IMR-90 (cell line): ENCODE data around the gene RTN4IP1. TPM values are rescaled to one million over a fixed set of nuclear protein-coding genes. Genes with fewer than 3 reads are reported as not detected.
A peak's percentile ranks its signal among the peaks of the same experiment; 100 is the strongest.

Source experiments
- ATAC-seq: fragments of 200-7000 bp; cut with Tn5 transposase; 2 replicates; pipeline ENCODE4 v1.9.1; 2020; ENCODE audit warnings: low read depth, mild to moderate bottlenecking, moderate library complexity
- BruUV-seq: library from RNA; stranded (reverse); fragments of 400-500 nt; replicated peaks from 2 replicates; lab custom pipeline; 2021; lab: Mats Ljungman, UMichigan
- CTCF ChIA-PET: fragments of 300-600 bp; formaldehyde crosslinking; extraction: SDS; loops from one replicate; lab custom pipeline; 2021; ENCODE audit warnings: antibody characterized with exemption; lab: Yijun Ruan, JAX
- POLR2A ChIA-PET: fragments of 300-600 bp; sonication (Branson Sonifier 250); formaldehyde crosslinking; loops from one replicate; lab custom pipeline; 2022; ENCODE audit warnings: antibody characterized with exemption; ENCODE audit not compliant: unreplicated experiment; lab: Charles Lee
- DNase-seq: peaks from one replicate; pipeline ENCODE4 v3.0.0; 2013
- H2AFZ ChIP-seq: replicated peaks from 2 replicates; pipeline ENCODE3; 2013; ENCODE audit warnings: low read length, mild to moderate bottlenecking; ENCODE audit not compliant: poor library complexity
- H2AK5ac ChIP-seq: 2 replicates; pipeline ENCODE4 v1.6.1; 2013; ENCODE audit warnings: low read depth, low read length, inconsistent platforms
- H2AK9ac ChIP-seq: replicated peaks from 2 replicates; pipeline ENCODE3; 2013; ENCODE audit warnings: mild to moderate bottlenecking, low read depth, low read length, moderate library complexity; ENCODE audit not compliant: poor library complexity
- H2BK120ac ChIP-seq: 2 replicates; pipeline ENCODE4 v1.6.1; 2013; ENCODE audit warnings: low read depth, low read length, inconsistent platforms
- H2BK15ac ChIP-seq: 3 replicates; pipeline ENCODE4 v1.6.1; 2013; ENCODE audit warnings: low read depth, low read length, inconsistent platforms
- H2BK20ac ChIP-seq: 2 replicates; pipeline ENCODE4 v1.6.1; 2013; ENCODE audit warnings: low read depth, mild to moderate bottlenecking, inconsistent platforms, low read length, moderate library complexity
- H2BK5ac ChIP-seq: 2 replicates; pipeline ENCODE4 v1.6.1; 2013; ENCODE audit warnings: mild to moderate bottlenecking, low read depth, low read length, inconsistent platforms; ENCODE audit not compliant: poor library complexity, severe bottlenecking
- H3K14ac ChIP-seq: replicated peaks from 2 replicates; pipeline ENCODE4 v1.6.1; 2013; ENCODE audit warnings: low read depth, low read length, inconsistent platforms
- H3K18ac ChIP-seq: 2 replicates; pipeline ENCODE4 v1.6.1; 2013; ENCODE audit warnings: low read depth, low read length, control low read depth
- H3K23ac ChIP-seq: 2 replicates; pipeline ENCODE4 v1.6.1; 2013; ENCODE audit warnings: low read depth, low read length, inconsistent platforms
- H3K27ac ChIP-seq: 2 replicates; pipeline ENCODE4 v1.5.1; 2013; ENCODE audit warnings: mild to moderate bottlenecking, control low read depth, low read length; ENCODE audit not compliant: insufficient read depth
- H3K27me3 ChIP-seq: 2 replicates; pipeline ENCODE4 v1.6.1; 2013; ENCODE audit warnings: low read length; ENCODE audit not compliant: control insufficient read depth, insufficient read depth
- H3K36me3 ChIP-seq: 2 replicates; pipeline ENCODE4 v1.6.1; 2013; ENCODE audit warnings: low read length, mixed read lengths; ENCODE audit not compliant: control insufficient read depth, insufficient read depth
- H3K4ac ChIP-seq: 2 replicates; pipeline ENCODE4 v1.6.1; 2013; ENCODE audit warnings: low read depth, low read length, inconsistent platforms
- H3K4me1 ChIP-seq: 2 replicates; pipeline ENCODE4 v1.6.1; 2013; ENCODE audit warnings: low read length, mixed read lengths; ENCODE audit not compliant: control insufficient read depth, insufficient read depth
- H3K4me2 ChIP-seq: 2 replicates; pipeline ENCODE4 v1.6.1; 2013; ENCODE audit warnings: low read depth, mild to moderate bottlenecking, control low read depth, low read length, moderate library complexity
- H3K4me3 ChIP-seq: 2 replicates; pipeline ENCODE4 v1.5.1; 2013; ENCODE audit warnings: low read depth, mild to moderate bottlenecking, control low read depth, low read length, moderate library complexity; ENCODE audit not compliant: insufficient read depth
- H3K56ac ChIP-seq: 2 replicates; pipeline ENCODE4 v1.6.1; 2013; ENCODE audit warnings: low read length, inconsistent platforms; ENCODE audit not compliant: insufficient read depth; ENCODE audit errors: extremely low read depth
- H3K79me1 ChIP-seq, 2 experiments: 2 replicates each; pipeline ENCODE4 v1.6.1; 2013; ENCODE audit warnings: low read length in 2 of 2, inconsistent platforms in 1 of 2, low read depth in 1 of 2
- H3K9ac ChIP-seq: 2 replicates; pipeline ENCODE4 v1.6.1; 2013; ENCODE audit warnings: low read depth, low read length, control low read depth
- H3K9me1 ChIP-seq: 2 replicates; pipeline ENCODE4 v1.6.1; 2013; ENCODE audit warnings: low read length, inconsistent platforms; ENCODE audit not compliant: insufficient read depth
- H3K9me3 ChIP-seq: 2 replicates; pipeline ENCODE4 v1.6.1; 2013; ENCODE audit warnings: low read length; ENCODE audit not compliant: control insufficient read depth, insufficient read depth
- H4K20me1 ChIP-seq: 2 replicates; pipeline ENCODE4 v1.6.1; 2013; ENCODE audit warnings: low read length, inconsistent platforms; ENCODE audit not compliant: insufficient read depth
- H4K5ac ChIP-seq: 2 replicates; pipeline ENCODE4 v1.6.1; 2013; ENCODE audit warnings: mild to moderate bottlenecking, low read depth, low read length, control low read depth
- H4K8ac ChIP-seq, 2 experiments: 2 replicates each; pipeline ENCODE4 v1.6.1; 2013; ENCODE audit warnings: low read depth in 2 of 2, low read length in 2 of 2, control low read depth in 1 of 2, inconsistent platforms in 1 of 2
- H4K91ac ChIP-seq: 2 replicates; pipeline ENCODE4 v1.6.1; 2013; ENCODE audit warnings: low read depth, low read length, inconsistent platforms; ENCODE audit not compliant: insufficient read depth
- CEBPB ChIP-seq: IDR thresholded peaks from 2 replicates; pipeline ENCODE4 v1.6.1; 2012; ENCODE audit warnings: low read depth, low read length, improper control_type of control experiment
- RCOR1 ChIP-seq: IDR thresholded peaks from 2 replicates; pipeline ENCODE4 v1.6.1; 2012; ENCODE audit warnings: mild to moderate bottlenecking, low read length, improper control_type of control experiment; ENCODE audit not compliant: insufficient replicate concordance
- WGBS, 2 experiments: methylation state at CpG; one replicate each; pipeline versions ENCODE4 v1.1.5 to v1.1.7; 2013; ENCODE audit warnings: missing lambda C conversion rate in 2 of 2; ENCODE audit not compliant: insufficient read length in 1 of 2; ENCODE audit errors: extremely low coverage in 2 of 2; 5-methylcytosine and 5-hydroxymethylcytosine counted together
- dilution Hi-C: fragments of 300-500 bp; cut with HindIII; formaldehyde crosslinking; loops from one replicate; pipeline ENCODE4 v1.14.3; 2018; ENCODE audit warnings: low sequenced_read_pairs; ENCODE audit not compliant: unreplicated experiment
- in situ Hi-C: fragments of 300-500 bp; cut with MboI; formaldehyde crosslinking; loops from 3 replicates; pipeline ENCODE4 v1.14.3; 2019; ENCODE audit warnings: low sequenced_read_pairs, inconsistent platforms, mixed read lengths
- intact Hi-C: fragments of 100-400 bp; cut with micrococcal nuclease; formaldehyde crosslinking; loops from 2 replicates; pipeline ENCODE4 v1.10.0; 2022
- polyA plus RNA-seq, 3 experiments: library from polyadenylated mRNA; depleted of rRNA; stranded (reverse); fragments of >200 nt; gene quantifications; 2 replicates each; pipeline ENCODE4 v1.2.3, GENCODE V29; 2012; ENCODE audit warnings: low replicate concordance in 1 of 3
- total RNA-seq: library from RNA; depleted of rRNA; stranded (reverse); fragments of >200 nt; gene quantifications from 2 replicates; pipeline ENCODE4 v1.2.3, GENCODE V29; 2012

RTN4IP1 gene
- total and polyA plus RNA-seq, 2 of the 4 experiments (the other 2 are of a cell fraction), result 5.7 to 9.9 TPM

DNA sequence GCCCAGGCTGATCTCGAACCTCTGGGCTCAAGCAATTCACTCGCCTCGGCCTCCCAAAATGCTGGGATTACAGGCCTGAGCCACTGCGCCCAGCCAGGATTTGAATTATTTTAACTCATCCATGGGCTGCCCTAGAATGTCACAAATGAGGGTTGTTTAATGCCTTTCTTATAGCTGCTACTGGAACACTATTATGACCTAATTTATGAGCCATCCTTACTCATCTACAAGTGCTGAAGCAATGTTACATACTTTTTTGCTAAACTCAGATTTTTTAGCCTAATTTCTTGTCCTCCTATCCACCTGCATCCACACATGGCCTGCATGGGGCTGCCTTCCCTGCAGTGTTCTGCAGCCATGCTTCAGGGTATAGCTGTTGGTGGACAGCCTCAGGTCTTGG lies 59.9 kb downstream of the RTN4IP1 start:
- Histone ChIP-seq H3K4ac (no peak overlapping the region), H3K4me2 (no peak overlapping the region), H3K18ac (no peak overlapping the region), H3K14ac (no peak overlapping the region), H3K9ac (no peak overlapping the region), H3K4me3 (no peak overlapping the region), H3K23ac (no peak overlapping the region), H2AFZ (no peak overlapping the region), H2BK5ac (no peak overlapping the region), H2AK9ac (no peak overlapping the region), H3K56ac (no peak overlapping the region), H3K36me3 (no peaks in the 10 kb centered on the region), H3K27me3 (no peaks in the 10 kb centered on the region), H3K9me1 (0 out of 2 replicates have a peak, but pooled peaks cover 3% of the 10 kb centered on the region), H3K79me1 (no peaks in the 10 kb centered on the region), H4K91ac (no peak overlapping the region), H2BK20ac (no peak overlapping the region), H2AK5ac (no peak overlapping the region), H2BK120ac (no peak overlapping the region), H4K5ac (no peak overlapping the region), H3K27ac (no peak overlapping the region), H4K20me1 (no peaks in the 10 kb centered on the region), H4K8ac (no peak overlapping the region), H3K4me1 (peaks cover 3% of the 10 kb centered on the region), H2BK15ac (no peak overlapping the region), H3K9me3 (no peaks in the 10 kb centered on the region)
- intact Hi-C loops, result no loop called here
- ATAC-seq, result peak; percentile 21; the same call in 1 of the 2 replicates
- CTCF ChIA-PET, result interaction anchor here (0.6 kb wide), 2 partner anchors 363 to 410 kb away, joined by 5 read pairs; no protein-coding TSS in a partner anchor
- peak; percentile 68 for DNase-seq
- dilution Hi-C loops, result loop anchor here (25.0 kb wide), 1 partner anchor 132 kb away; no protein-coding TSS in a partner anchor
- in situ Hi-C loops, result loop anchor here (5.0 to 10.0 kb wide), 3 partner anchors 122 to 415 kb away; no protein-coding TSS in a partner anchor
- TF ChIP-seq CEBPB (peak; percentile 78), RCOR1 (no peak)
- no CpG with 5 or more reads among the region's 4 CpGs for WGBS, 2 experiments
- BruUV-seq, result no TSS peak
- POLR2A ChIA-PET, result no interaction called here
